Measurements from ENCODE around the gene BEND4.

BEND4 gene

DNA sequence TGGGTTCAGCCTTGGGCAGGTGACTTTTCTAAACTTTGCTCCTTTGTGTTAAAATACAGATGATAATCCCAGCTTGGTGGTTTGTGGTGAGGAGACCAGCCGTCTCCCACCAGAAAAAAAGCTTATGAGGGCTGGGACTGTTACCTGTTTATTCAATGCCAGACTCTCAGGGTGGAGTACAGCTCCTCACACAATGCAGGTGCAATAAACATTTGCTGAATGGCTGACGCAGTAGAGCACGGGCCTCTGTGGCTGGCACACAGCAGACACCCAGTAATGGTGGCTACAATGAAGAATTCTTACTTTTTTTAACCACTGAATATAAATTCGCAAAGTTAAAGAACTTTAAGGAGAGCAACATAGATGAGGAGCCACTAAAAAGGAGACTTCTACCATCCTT, 30.2 kb downstream of the BEND4 start:
- in situ Hi-C loops (cut with HindIII; ENCODE audit: low pct_ligation_motif_present, low pct_unique_long_range_greater_than_20kb, low sequenced_read_pairs) = no loop called here
- no peak for DNase-seq

DNA sequence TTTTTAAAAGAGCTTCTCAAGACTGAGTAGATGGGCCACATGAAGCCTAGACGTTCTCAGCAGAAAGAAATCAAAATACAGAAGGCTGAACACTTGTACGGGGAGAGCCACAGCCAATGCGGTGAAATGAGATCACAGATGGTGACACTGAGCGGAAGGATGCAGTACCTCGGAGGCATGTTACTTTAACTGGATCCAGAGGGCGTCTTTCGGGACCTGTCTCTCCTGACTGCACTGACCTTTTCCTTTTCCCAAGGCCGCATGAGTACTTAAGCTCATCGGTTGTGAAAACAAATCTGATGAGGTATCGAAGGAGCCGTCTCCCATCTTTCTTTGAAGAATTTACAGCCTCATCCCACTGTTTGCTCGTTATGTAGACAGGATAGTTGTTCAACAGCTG, 32.6 kb downstream of the BEND4 start:
- in situ Hi-C loops (cut with HindIII; ENCODE audit: low pct_ligation_motif_present, low pct_unique_long_range_greater_than_20kb, low sequenced_read_pairs) = no loop called here
- no peak for DNase-seq

DNA sequence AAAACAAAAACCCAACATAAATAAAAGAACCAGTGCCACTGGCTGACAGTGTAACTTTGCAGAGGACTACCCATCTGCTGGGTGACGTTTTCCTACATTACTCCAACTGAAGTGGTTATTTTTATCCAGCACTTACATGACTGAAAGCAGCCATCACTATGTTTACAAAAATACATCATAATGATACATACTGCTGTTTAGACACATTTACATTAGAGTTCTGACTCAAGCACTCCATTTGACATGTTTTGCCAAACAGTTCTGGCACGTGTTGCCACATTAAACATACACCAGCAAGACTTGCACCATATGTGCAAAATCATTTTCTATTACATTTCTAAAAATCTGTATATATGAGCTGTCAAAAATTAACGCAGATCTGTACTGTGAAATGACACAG, 39.6 kb downstream of the BEND4 start:
- DNase-seq = no peak
- in situ Hi-C loops (cut with HindIII; ENCODE audit: low pct_ligation_motif_present, low pct_unique_long_range_greater_than_20kb, low sequenced_read_pairs) = no loop called here

DNA sequence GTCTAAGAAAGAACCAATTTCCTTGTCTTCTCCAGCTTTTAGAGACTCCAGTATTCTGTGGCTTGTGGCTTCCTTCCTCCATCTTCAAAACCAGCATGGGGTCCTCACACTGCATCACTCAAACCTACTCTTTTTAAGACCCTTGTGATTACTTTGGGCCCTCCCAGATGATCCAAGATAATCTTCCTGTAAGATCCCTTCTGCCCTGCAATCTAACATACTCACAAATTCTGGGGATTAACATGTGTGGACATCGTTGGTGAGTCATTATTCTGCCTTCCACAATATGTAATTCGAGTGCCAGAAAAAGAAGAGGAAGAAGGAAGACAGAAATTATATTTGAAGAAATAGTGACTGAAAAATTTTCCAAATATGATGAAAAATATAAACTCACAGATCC, 47.9 kb downstream of the BEND4 start:
- in situ Hi-C loops (cut with HindIII; ENCODE audit: low pct_ligation_motif_present, low pct_unique_long_range_greater_than_20kb, low sequenced_read_pairs) = no loop called here
- DNase-seq = no peak

DNA sequence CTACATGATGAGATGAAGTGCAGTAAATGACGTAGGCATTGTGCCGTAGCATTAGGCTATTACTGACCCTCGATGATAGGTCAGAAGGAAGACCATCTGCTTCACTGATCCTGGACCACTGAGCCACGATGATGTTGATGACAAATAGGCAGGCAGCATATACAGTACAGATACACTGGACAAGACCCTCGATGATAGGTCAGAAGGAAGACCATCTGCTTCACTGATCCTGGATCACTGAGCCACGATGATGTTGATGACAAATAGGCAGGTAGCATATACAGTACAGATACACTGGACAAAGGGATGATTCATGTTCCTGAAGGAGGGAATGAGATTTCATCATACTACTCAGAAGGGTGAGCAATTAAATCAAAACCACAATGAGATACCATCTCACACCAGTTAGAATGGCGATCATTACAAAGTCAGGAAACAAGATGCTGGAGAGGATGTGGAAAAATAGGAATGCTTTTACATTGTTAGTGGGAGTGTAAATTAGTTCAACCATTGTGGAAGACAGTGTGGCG, 50.9 kb downstream of the BEND4 start:
- DNase-seq = no peak
- in situ Hi-C loops (cut with HindIII; ENCODE audit: low pct_ligation_motif_present, low pct_unique_long_range_greater_than_20kb, low sequenced_read_pairs) = no loop called here

DNA sequence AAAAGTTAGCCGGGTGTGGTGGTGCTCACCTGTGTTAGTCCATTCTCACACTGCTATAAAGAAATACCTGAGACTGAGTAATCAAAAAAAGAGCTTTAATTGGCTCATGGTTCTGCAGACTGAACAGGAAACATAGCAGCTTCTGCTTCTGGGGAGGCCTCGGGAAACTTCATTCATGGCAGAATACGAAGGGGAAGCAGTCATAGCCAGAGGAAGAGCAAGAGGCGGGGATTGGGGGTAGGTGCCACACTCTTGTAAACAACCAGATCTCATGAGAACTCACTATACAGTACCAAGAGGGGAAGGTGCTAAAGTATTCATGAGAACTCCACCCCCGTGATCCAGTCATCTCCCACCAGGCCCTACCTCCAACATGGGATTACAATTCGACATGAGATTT, 64.1 kb downstream of the BEND4 start:
- in situ Hi-C loops (cut with HindIII; ENCODE audit: low pct_ligation_motif_present, low pct_unique_long_range_greater_than_20kb, low sequenced_read_pairs) = no loop called here
- DNase-seq = no peak

DNA sequence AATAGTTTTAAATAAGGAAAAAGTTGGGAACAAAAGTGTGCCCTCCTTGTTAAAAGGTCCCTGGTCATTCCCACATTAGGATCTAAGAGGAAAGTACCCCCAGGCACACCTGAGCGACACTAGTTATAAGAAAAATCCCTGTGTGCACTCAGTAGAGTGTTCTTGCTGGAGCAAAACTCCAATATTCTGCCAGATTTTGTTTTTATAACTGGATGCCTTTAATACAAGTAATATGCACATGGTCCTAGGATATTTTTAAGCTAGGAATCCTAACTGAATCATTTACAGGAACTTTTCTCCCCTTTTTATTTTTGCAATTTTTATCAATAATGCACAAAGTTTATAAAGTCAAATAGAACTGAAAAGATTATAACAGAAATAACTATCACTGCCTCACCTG, 68.6 kb downstream of the BEND4 start:
- DNase-seq = peak; percentile 56
- in situ Hi-C loops (cut with HindIII; ENCODE audit: low pct_ligation_motif_present, low pct_unique_long_range_greater_than_20kb, low sequenced_read_pairs) = no loop called here

DNA sequence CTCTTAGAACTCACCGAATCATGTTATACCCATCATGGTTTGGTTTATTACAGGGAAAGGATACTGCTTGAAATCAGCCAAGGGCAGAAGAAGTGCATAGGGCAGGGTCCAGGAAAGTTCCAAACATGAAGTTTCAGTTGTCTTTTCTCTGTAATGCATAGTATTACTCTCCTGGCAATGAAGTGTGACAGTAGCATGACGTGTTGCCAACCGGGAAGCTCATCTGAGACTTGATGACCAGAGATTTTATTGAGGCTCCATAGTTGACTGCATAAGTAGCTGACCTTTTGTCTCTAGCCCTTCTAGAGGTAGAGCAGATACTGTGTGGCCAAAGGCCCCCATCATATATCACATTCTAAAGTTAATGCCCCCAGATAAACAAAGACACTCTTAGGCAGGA, 72.1 kb downstream of the BEND4 start:
- DNase-seq = no peak
- in situ Hi-C loops (cut with HindIII; ENCODE audit: low pct_ligation_motif_present, low pct_unique_long_range_greater_than_20kb, low sequenced_read_pairs) = no loop called here

DNA sequence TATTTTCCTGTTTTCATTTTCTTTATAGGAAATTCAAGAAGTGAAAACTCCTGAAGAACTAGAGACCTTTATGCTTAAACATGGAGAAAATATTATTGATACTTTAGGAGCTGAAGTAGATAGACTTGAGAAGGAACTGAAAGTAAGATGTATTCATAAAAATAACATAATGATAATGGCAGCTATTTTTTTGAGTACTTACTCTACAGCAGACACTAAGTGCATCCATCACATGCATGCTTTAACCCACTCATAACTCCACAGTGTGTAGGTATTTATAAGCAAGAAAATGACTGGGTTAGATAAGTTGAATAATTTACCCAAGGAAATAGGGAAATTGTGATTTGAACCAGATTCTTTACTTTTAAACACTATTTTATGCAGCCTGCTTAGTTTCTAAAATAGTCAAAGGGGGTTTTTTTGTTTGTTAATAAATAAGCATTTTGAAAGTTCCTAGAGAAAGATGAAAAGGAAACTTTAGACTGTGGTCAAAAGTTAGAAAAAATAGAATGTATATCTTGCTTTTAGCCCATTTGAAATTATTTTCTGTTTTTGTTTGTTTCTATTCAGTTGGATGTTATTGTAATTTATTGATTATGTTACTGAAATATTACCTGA, 74.2 kb downstream of the BEND4 start:
- DNase-seq = no peak
- in situ Hi-C loops (cut with HindIII; ENCODE audit: low pct_ligation_motif_present, low pct_unique_long_range_greater_than_20kb, low sequenced_read_pairs) = no loop called here

DNA sequence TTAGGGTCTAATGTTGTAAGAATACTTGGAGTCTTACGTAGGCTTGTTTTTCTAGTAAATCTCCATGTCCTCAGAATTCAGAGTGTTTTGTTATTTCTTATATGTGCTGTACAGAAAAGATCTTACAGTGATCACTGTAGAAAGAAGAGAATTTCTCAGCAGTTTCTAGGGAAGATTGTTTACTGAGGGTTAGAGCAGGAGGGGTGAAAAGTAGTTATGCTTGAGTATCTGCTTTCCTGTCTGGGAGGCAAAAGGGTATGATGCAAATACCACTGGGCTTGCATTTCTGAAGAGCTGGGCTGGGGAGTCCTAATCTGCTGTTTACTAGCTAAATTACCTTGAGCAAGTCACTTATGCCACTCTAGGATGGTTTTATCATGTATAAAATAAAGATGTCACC, 78.2 kb downstream of the BEND4 start:
- in situ Hi-C loops (cut with HindIII; ENCODE audit: low pct_ligation_motif_present, low pct_unique_long_range_greater_than_20kb, low sequenced_read_pairs) = no loop called here
- no peak for DNase-seq

DNA sequence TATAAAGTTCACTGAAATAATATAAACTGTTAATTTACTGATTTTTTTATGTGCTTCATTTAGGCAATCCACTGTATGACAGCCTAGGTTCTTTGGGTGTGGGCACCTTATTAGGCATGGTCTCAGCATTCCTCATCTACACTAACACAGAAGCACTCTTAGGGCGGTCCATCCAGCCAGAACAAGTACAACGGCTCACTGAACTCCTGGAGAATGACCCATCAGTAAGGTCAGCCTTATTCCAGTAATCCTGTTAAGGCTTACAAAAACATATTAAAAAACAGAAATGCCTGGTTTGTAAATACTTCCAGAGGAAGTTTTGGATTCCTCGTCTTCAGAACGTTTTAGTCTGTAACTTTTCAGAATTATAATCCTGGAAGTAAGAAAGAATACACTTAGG, 82.0 kb downstream of the BEND4 start:
- in situ Hi-C loops (cut with HindIII; ENCODE audit: low pct_ligation_motif_present, low pct_unique_long_range_greater_than_20kb, low sequenced_read_pairs) = no loop called here

DNA sequence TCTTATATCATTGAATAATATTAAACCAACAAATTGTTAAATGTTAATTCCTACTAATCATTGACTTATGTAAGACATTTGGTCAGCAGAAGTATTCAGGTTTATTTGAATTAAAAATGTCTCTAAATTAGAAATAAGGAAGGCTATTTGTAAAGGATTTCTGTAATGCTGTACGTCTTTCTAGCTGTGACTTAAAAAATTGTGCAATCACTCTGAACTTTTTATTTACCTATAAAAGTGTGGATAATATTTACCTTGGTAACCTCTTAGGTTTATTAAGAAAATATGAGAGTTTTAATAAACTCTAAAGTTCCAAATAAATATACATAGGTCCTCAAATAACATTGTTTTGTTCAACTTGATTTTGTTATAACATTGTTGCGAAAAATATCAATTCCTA, 85.2 kb downstream of the BEND4 start:
- DNase-seq = no peak
- in situ Hi-C loops (cut with HindIII; ENCODE audit: low pct_ligation_motif_present, low pct_unique_long_range_greater_than_20kb, low sequenced_read_pairs) = no loop called here

More for the DNA sequence above, 82.0 kb downstream of the BEND4 start:
- DNase-seq = no peak

DNA sequence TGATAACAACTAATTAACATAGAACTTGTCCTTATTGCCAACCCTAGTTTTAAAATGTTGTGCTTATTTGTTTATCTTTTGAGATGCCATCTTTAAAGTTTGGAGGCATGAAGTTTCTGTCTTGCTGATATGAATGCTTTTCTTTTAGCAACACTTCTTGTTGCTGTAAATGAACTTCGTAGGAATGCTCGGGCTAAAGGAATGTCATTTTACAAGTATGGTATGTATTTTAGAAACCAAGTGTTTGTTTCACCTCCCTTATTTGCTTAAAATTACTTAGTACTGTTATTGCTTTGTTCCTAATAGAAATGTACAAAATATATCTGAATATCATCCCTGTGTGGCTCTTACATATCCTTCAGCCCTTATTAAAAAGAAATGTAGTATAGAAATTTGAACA, 86.1 kb downstream of the BEND4 start:
- in situ Hi-C loops (cut with HindIII; ENCODE audit: low pct_ligation_motif_present, low pct_unique_long_range_greater_than_20kb, low sequenced_read_pairs) = no loop called here
- DNase-seq = no peak

Data from ACHN (cell line).